Stimulated activated CD4-positive, alpha-beta T cell treated with anti-CD3 and anti-CD28 coated beads, TNF-alpha, amount 100 ng/mL, for 24 hours (primary cell): Measurements from ENCODE around the gene S100A9.
"Not testable (repeated sequence)": the region's sequence is repeated elsewhere in the genome, so short reads cannot be mapped to it uniquely, and the experiment has no call there.

ENCODE experiments used
- DNase-seq, 3 experiments: peaks; one replicate each; pipeline ENCODE4 v3.0.0-alpha.2; 2020; ENCODE audit warnings: low read depth in 3 of 3

S100A9 gene

GRCh38 chr1:153405825-153406599 lies 48.4 kb downstream of the S100A9 start:
- not testable (repeated sequence) for DNase-seq

GRCh38 chr1:153407274-153407673 lies 49.6 kb downstream of the S100A9 start:
- DNase-seq, result not testable (repeated sequence)
